ENCODE results near the gene KRTAP10-5.

- TF ChIP-seq RARB (CRISPR knock-in tag; IDR thresholded peaks at IDR 0.05): no peak
- no peak for TF ChIP-seq ARNTL (CRISPR knock-in tag; IDR thresholded peaks at IDR 0.05; ENCODE audit: borderline replicate concordance, low read depth)
- no peak for TF ChIP-seq CSRNP3 (CRISPR knock-in tag; IDR thresholded peaks at IDR 0.05)
- TF ChIP-seq OSR1 (CRISPR knock-in tag; IDR thresholded peaks at IDR 0.05): no peak
- no peak for TF ChIP-seq ZNF565 (CRISPR knock-in tag; conservative IDR thresholded peaks at IDR 0.05; ENCODE audit: low read depth)
- no peak for TF ChIP-seq ZNF8 (CRISPR knock-in tag; IDR thresholded peaks at IDR 0.05)
- TF ChIP-seq CREB5 (CRISPR knock-in tag; IDR thresholded peaks at IDR 0.05; ENCODE audit: low read depth): no peak
- no peak for TF ChIP-seq ZFP30 (CRISPR knock-in tag; IDR thresholded peaks at IDR 0.05)
- TF ChIP-seq GLIS3 (CRISPR knock-in tag; IDR thresholded peaks at IDR 0.05): no peak
- no peak for TF ChIP-seq PATZ1 (CRISPR knock-in tag; IDR thresholded peaks at IDR 0.05; ENCODE audit: borderline replicate concordance)
- no peak for TF ChIP-seq TCF4 (CRISPR knock-in tag; IDR thresholded peaks at IDR 0.05; ENCODE audit: borderline replicate concordance)
- TF ChIP-seq PPARA (CRISPR knock-in tag; IDR thresholded peaks at IDR 0.05; ENCODE audit: borderline replicate concordance): no peak
Measured at GRCh38 chr21:44532712-44533111, 47.7 kb downstream of the KRTAP10-5 start.
